GM21423 (cell line): ENCODE data around the gene ABT1.

Experiments used
- ATAC-seq: cut with Tn5 transposase; IDR thresholded peaks from one replicate; pipeline ENCODE4 v1.9.1; 2021; ENCODE audit warnings: mild to moderate bottlenecking, moderate library complexity; ENCODE audit not compliant: unreplicated experiment

ABT1 gene

DNA sequence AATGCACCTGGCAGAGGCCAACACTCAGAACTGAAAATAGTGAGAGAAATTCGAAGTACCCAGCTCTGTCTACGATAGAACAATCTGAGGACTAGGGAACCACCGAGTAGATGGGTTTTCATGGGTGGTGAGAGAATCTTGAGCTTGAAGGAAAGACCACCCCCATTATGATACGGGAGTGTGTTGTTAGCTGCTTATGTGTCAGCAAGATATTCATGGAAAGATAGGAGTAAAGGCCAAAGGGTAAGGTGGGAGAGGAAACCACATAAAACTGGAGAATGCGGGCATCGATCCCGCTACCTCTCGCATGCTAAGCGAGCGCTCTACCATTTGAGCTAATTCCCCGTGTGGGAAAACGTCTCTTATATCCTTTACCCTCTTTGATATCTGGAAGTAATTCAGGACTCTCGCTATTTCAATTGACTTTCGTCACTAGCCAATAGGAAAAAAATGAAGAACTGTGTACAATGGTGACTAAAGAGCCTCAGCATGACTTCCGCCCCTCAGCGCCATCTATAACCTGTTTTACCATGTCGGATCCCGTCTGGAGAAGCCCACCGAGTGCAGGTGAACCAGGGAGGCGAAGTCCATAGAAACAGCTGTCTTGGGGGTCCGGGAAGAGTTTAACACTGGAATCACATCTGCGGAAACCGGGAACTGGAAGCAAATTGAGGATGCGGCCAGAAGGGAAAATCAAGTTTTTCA, 25.0 kb upstream of the ABT1 start:
- ATAC-seq: no peak

- no peak for ATAC-seq
Observed at GRCh38 chr6:26575494-26575939, 21.2 kb upstream of the ABT1 start.

DNA sequence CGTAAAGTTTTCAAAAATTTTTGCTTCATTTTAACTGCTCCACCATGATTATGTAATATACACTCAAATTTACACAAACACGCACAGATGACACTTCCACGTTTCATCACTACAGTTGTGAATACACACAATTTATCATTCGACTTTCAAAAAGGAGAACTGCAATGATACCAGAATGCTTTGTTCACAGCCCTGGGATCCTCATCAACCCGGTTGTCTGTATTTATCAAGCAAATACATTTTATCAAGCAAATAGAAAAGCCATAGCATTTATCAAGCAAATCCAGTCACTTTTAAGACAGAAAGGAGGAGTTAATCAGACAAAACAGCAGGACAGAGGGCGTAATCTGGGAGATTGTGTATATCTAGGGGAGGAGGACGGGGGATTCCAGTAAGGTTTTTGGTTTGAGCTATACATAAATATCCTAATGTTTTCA, 20.3 kb upstream of the ABT1 start:
- no peak for ATAC-seq

- no peak for ATAC-seq
Observed at GRCh38 chr6:26576929-26577719, 19.6 kb upstream of the ABT1 start.

DNA sequence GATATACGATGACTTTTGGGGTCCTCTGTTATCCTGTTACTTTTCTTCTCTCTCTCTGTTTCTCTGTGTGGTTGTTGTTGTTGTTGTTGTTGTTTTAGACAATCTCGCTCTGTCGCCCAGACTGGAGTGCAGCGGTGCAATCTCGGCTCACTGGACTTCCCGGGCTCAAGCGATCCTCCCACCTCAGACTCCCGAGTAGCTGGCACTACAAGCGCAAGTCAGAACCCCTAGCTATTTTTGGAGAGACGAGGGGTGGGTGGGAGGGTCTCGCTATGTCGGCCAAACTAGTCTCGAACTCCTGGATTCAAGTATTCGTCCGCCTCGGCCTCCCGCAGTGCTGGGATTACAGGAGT, 19.1 kb upstream of the ABT1 start:
- ATAC-seq: no peak

DNA sequence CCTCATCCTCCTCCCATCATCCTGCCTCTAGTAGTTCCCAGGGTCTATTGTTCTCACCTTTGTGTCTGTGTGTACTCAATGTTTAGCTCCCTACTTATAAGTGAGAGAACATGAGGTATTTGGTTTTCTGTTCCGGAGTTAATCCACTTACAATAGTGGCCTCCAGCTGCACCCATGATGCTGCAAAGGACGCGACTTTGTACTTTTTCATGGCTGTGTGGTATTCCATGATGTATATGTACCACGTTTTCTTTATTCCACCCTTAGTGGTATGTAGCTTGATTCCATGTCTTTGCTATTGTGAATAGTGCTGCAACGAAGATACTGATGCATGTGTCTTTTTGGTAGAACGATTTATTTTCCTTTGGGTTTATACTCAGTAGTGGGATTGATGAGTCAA, 18.5 kb upstream of the ABT1 start:
- ATAC-seq: no peak

GRCh38 chr6:26578741-26579140, 18.0 kb upstream of the ABT1 start:
- no peak for ATAC-seq

DNA sequence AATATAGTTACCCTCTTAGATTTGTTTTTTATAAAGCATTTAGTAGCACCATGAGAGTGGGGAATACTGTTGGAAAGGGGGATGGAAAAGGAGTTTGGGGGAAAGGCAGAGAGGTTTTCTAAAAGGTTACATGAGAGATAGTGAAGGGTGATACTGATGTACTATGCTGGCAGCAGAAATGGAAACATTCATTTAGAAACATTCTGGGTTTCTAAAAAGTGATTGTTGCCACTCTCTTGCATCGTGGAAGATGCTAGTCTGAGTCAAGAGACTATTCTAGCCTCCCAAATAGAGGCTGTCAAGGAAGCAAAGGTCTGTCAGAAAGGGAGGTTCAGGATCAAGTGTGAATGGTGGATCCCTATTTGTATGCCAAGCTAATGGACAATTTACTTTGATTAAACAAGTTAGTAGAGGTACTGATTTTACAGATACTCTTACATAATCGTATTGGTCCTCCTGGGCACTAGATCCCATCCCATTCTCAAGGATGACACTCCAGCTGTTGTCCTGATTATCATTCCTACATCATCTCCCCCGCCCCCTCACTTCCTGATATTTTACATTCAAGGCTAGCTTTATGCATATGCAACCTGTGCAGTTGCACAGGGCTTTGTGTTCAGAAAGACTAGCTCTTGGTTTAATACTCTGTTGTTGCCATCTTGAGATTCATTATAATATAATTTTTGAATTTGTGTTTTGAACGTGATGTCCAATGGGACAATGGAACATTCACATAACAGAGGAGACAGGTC, 15.4 kb upstream of the ABT1 start:
- ATAC-seq: no peak

DNA sequence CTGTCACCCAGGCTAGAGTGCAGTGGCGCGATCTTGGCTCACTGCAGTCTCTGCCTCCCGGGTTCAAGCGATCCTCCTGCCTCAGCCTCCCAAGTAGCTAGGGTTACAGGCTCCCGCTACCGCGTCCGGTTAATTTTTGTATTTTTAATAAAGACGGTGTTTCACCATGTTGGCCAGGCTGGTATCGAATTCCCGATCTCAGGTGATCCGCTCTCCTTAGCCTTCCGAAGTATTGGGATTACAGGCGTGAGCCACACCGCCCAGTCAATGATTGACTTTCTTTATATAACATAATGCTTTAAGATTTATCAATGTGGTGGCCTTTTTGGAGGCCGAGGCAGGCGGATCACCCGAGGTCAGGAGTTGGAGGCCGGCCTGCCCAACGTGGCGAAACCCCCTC, 7.8 kb upstream of the ABT1 start:
- ATAC-seq: no peak

GRCh38 chr6:26592649-26593048, 4.1 kb upstream of the ABT1 start:
- ATAC-seq: no peak

DNA sequence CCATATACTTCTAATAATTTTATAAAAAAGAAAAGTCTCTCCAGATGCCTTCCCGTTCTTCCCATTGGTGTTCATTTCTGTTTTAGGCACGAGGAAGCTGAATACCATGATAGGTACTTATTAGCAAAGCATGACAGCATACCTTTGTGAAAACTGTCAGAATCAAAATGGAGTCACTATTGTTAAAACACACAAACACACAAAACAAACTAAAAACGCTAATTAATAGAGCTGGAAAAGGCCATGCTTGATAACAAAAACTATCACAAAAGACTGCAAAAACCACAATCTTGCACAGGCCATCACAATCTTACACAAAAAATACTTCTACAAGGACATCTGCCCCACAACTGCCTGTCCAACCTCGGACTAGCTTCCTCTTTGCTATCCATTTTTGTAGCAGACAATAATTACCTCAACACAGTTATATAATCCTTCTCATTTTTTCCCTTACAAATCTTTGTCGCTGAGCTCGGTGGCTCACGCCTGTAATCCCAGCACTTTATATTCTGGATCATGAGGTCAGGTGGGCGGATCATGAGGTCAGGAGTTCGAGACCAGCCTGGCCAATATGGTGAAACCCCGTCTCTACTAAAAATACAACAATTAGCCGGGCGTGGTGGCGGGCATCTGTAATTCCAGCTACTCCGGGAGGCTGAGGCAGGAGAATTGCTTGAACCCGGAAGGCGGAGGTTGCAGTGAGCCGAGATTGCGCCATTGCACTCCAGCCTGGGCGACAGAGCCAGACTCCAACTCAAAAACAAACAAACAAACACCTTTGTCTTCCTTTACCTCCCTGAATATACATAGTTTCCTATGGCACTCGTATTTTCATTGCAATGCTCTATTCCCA, 3.2 kb upstream of the ABT1 start:
- ATAC-seq: no peak

DNA sequence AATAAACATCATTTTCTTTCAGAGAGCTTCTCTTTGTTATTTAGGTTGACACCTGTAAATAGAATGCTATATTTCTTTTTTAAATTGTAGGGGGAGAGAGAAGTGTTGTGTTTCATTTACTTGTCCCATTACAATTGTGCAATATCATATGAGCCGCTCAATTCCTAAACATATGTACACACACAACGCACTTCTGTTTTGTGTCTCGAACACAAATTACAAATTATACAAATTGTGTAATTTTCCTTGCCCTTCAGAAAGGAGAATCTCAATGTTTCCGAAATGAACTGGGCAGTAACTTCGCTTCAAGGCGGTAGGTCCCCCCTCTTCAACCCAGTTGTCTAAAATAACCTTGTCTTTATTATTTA, 2.6 kb upstream of the ABT1 start:
- ATAC-seq: no peak

- ATAC-seq: no peak
Observed at GRCh38 chr6:26594730-26595632, 1.8 kb upstream of the ABT1 start.

- peak; percentile 57 for ATAC-seq
Observed at GRCh38 chr6:26595669-26596269, 984 bp upstream of the ABT1 start.

GRCh38 chr6:26597389-26597766, 625 bp downstream of the ABT1 start:
- ATAC-seq: no peak

GRCh38 chr6:26597821-26598220, 1.1 kb downstream of the ABT1 start:
- no peak for ATAC-seq

- ATAC-seq: no peak
Observed at GRCh38 chr6:26598267-26598666, 1.5 kb downstream of the ABT1 start.

DNA sequence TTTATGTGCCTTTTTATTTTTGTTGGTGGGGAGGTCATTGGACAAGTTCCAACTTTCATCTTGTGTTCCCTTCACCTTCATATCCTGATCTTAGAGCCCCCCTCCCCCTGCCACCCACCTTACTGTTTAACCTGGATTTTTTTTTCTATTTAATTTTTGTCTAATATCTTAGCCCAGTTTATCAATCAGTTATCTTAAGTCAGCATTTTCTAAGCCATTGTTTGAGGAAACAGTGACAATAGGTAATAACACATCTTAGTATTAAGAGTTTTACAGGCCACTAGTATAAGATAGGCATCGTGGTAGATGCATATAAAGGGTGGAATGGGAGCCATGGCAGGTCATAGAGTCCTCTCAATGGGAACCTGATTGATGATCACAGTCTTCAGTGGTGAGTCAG, 2.4 kb downstream of the ABT1 start:
- ATAC-seq: no peak

DNA sequence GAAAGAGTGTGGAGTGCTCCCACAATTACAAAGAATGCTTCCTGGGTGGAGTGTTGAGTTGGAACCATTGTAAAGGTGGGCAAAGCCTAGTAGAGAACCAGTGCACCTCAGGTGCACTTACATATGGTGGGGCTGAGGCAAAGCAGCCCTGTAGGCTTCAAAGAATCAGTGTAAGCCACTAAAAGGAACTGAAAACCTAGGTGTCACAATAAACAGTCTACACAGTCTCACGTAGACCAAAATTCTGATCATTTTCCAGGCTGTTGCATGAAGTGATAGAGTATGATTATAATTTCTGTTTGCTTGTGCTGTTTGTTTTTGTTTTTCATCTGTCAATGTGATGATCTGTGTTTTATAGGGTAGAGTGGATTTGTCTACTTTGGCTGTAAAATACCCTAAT, 2.8 kb downstream of the ABT1 start:
- ATAC-seq: no peak

- no peak for ATAC-seq
Observed at GRCh38 chr6:26600759-26601158, 4.0 kb downstream of the ABT1 start.
